Measurements from ENCODE around the gene LPIN3. TPM values are rescaled to one million over a fixed set of nuclear protein-coding genes. Genes with fewer than 3 reads are reported as not detected.

The LPIN3 gene
- total and polyA plus RNA-seq, 2 of the 8 experiments (the other 6 are each of a cell fraction or from before 2014, with no cell fraction given): 3.7 to 3.9 TPM

DNA sequence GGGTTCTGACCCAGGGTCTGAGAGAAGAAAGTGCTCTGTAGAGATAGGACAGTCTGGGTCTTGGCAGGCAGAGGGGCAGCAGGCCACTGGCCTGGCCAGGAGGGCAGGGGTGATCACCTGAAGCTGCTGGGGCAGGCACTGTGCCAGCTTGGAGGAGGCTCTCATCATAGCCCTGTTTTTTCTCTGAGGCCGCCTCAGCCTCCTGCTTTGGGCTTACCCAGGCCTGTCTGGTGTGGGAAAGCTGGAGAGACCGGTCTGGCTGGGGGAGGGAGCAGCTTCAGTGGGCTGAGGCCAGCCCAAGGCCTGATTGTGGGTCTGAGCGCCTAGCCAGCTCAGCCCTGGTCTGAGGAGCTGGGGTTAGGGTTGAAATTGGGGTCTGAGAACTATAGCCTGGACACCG is 3.9 kb downstream of the LPIN3 start:
- Histone ChIP-seq H3K27ac (ENCODE audit: low read depth, low read length) (no peak overlapping the region), H3K23ac (ENCODE audit: insufficient read length) (no peak overlapping the region), H3K4me2 (ENCODE audit: insufficient read depth in 1 of 2, low read depth in 2 of 2, low read length in 2 of 2) (no peak overlapping the region), H3K18ac (ENCODE audit: extremely low read depth, low read length) (no peak overlapping the region), H2BK120ac (replicated peaks; ENCODE audit: low read depth, low read length) (no peak overlapping the region), H3K4me3 (ENCODE audit: extremely low read depth in 1 of 4, insufficient read depth in 2 of 4, low read depth in 3 of 4, low read length in 4 of 4) (no peak overlapping the region), H2BK5ac (ENCODE audit: low read depth, low read length) (no peak overlapping the region), H4K91ac (replicated peaks; ENCODE audit: insufficient read length, low read length) (no peak overlapping the region), H2BK20ac (ENCODE audit: low read length) (no peak overlapping the region), H2AFZ (ENCODE audit: low read length) (no peak overlapping the region), H3K79me1 (ENCODE audit: low read depth, low read length) (no peaks in the 10 kb centered on the region), H3K27me3 (replicated peaks in 1 of 4; ENCODE audit: control insufficient read depth in 3 of 4, extremely low read depth in 1 of 4, insufficient read depth in 3 of 4, low read length in 3 of 4) (peaks cover 0 to 2% (median under 1%) of the 10 kb centered on the region in 4 experiments; a peak in 1 of 7 replicates), H2AK5ac (ENCODE audit: low read depth, low read length) (no peak overlapping the region), H3K36me3 (ENCODE audit: control insufficient read depth in 2 of 4, insufficient read depth in 4 of 4, low read length in 3 of 4) (no peaks in the 10 kb centered on the region), H3K23me2 (ENCODE audit: low read depth, low read length) (no peaks in the 10 kb centered on the region), H4K5ac (ENCODE audit: insufficient read length, low read depth, low read length) (no peak overlapping the region), H3K4ac (replicated peaks; ENCODE audit: insufficient read length, low read depth, low read length) (no peak overlapping the region), H3K79me2 (ENCODE audit: control insufficient read depth in 1 of 2, insufficient read depth in 2 of 2, low read length in 2 of 2) (no peaks in the 10 kb centered on the region), H2BK15ac (ENCODE audit: low read length) (no peak overlapping the region), H3K4me1 (replicated peaks in 1 of 4; ENCODE audit: control insufficient read depth in 3 of 4, insufficient read depth in 4 of 4, low read length in 3 of 4) (peaks cover 3 to 10% (median 4%) of the 10 kb centered on the region in 4 experiments; a peak in 6 of 7 replicates), H3K14ac (ENCODE audit: insufficient read length) (no peak overlapping the region), H4K20me1 (replicated peaks in 1 of 2; ENCODE audit: control insufficient read depth in 1 of 2, insufficient read depth in 2 of 2, low read length in 2 of 2) (peaks cover 0 to 1% of the 10 kb centered on the region in 2 experiments), H3K9ac (replicated peaks in 1 of 4; ENCODE audit: extremely low read depth in 1 of 4, low read depth in 3 of 4, low read length in 3 of 4) (no peak overlapping the region), H3K9me3 (ENCODE audit: insufficient read depth in 2 of 2, low read depth in 1 of 2, low read length in 1 of 2) (no peaks in the 10 kb centered on the region), H4K8ac (ENCODE audit: extremely low read depth, insufficient read depth, low read length) (peak overlapping the region; percentile 72; the same call in 1 of the 2 replicates), H3K56ac (replicated peaks; ENCODE audit: insufficient read length, low read depth, low read length) (no peak overlapping the region), H2BK12ac (ENCODE audit: low read depth, low read length) (no peak overlapping the region)
- DNase-seq (ENCODE audit: low read depth in 1 of 2, low spot score in 2 of 2): no peak
- no peak for FAIRE-seq
- CTCF ChIA-PET (ENCODE audit: partially characterized antibody): interaction anchor here (0.9 to 5.1 kb wide), 8 partner anchors 9 to 250 kb away, joined by 3 to 29 read pairs (median 6); no protein-coding TSS in a partner anchor
- POLR2A ChIA-PET (ENCODE audit: partially characterized antibody): no interaction called here
- 87% methylated on average over 3 of the region's 4 CpGs; no CpG with 5 or more reads in 1 of the 2 experiments for WGBS, 2 experiments (ENCODE audit: extremely low coverage in 1 of 2, insufficient coverage in 1 of 2, insufficient read length in 1 of 2, insufficient replicate concordance in 2 of 2, low coverage in 1 of 2, low lambda C conversion rate in 2 of 2, missing lambda C conversion rate in 1 of 2)
- TF ChIP-seq TAF1 (IDR thresholded peaks at IDR 0.05; ENCODE audit: low read depth, low read length): no peak
- TF ChIP-seq GABPA (IDR thresholded peaks at IDR 0.05; ENCODE audit: borderline replicate concordance, insufficient read depth, low read length): no peak
- TF ChIP-seq, protein P1, sequence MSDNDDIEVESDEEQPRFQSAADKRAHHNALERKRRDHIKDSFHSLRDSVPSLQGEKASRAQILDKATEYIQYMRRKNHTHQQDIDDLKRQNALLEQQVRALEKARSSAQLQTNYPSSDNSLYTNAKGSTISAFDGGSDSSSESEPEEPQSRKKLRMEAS (IDR thresholded peaks at IDR 0.05): no peak

Data from H1 (cell line).